RWPE1 (cell line): ENCODE data around the gene NR5A1.

Experiments
- CTCF ChIA-PET: fragments of 350-600 bp; sonication (Branson Sonifier 250); formaldehyde crosslinking; extraction: SDS; loops from one replicate; lab custom pipeline; 2021; lab: Yijun Ruan, JAX
- POLR2A ChIA-PET: fragments of 400-600 bp; formaldehyde crosslinking; extraction: SDS; loops from one replicate; lab custom pipeline; 2020; ENCODE audit warnings: antibody characterized with exemption; ENCODE audit not compliant: low non-redundant PET; lab: Yijun Ruan, JAX
- DNase-seq: peaks from one replicate; pipeline ENCODE4 v3.0.0; 2012; ENCODE audit warnings: low spot score
- H3K27ac ChIP-seq: fragments of 450-650 bp; 2 replicates; pipeline ENCODE4 v1.5.1; 2017
- TF ChIP-seq, protein P1 (sequence below): fragments of 450-650 bp; conservative IDR thresholded peaks from 2 replicates; pipeline ENCODE4 v1.5.1; 2017; ENCODE audit warnings: low read depth, mild to moderate bottlenecking

Gene NR5A1

DNA sequence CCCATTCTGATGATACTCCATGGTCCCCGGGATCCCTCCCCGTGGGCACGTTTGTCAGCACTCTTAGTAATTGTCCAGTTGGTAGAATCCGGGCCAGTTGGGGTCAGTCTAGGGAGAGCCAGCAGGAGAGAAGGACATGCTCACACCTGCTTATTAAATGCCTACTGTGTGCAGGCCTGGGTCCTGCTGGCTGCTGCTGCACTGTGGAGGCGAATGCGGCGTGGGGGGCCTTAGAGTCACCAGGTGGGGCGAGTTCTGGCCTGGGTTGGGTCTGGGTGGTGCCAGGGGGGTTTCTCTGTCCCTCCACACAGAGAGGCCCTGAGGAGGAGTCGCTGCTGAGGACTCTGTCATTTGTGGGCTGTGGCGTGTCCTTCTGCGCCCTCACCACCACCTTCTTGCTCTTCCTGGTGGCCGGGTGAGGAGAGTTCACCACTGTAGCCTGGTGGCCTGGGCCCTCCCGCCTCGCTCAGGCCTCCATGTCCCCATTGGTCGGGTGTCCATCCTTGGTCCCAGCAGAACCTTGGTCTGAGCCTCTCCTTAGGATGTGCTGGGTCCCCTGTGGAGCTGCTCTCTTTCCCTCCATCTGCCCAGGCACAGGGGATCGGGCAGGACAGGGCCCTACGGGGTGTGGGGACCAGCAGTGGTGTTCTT is 39.7 kb downstream of the NR5A1 start:
- no peak for DNase-seq
- TF ChIP-seq, protein P1, sequence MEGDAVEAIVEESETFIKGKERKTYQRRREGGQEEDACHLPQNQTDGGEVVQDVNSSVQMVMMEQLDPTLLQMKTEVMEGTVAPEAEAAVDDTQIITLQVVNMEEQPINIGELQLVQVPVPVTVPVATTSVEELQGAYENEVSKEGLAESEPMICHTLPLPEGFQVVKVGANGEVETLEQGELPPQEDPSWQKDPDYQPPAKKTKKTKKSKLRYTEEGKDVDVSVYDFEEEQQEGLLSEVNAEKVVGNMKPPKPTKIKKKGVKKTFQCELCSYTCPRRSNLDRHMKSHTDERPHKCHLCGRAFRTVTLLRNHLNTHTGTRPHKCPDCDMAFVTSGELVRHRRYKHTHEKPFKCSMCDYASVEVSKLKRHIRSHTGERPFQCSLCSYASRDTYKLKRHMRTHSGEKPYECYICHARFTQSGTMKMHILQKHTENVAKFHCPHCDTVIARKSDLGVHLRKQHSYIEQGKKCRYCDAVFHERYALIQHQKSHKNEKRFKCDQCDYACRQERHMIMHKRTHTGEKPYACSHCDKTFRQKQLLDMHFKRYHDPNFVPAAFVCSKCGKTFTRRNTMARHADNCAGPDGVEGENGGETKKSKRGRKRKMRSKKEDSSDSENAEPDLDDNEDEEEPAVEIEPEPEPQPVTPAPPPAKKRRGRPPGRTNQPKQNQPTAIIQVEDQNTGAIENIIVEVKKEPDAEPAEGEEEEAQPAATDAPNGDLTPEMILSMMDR, result no peak
- H3K27ac ChIP-seq, result no peak overlapping the region
- ChIA-PET CTCF (interaction anchor here (0.7 kb wide), 1 partner anchor 45 kb away, joined by 3 read pairs; no protein-coding TSS in a partner anchor), POLR2A (no interaction called here)

DNA sequence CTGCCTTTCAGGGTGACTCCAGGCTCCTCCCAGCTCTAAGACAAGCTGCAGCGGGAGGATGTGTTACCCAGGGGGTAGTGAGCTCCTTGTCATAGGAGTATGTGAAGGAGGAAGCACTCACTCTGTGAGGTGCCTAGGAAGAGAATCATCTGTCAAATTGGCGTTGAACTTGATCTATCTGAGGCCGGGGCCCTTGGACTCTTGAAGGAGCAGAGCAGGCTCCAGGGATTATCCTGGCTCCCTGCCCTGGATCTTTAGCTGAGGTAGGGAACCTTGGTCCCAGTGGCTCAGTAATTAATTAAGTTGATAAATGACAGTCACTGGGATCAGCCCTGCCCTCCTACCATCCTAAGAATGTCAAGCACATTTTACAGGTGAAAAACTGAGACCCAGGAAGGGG is 41.5 kb downstream of the NR5A1 start:
- POLR2A ChIA-PET, result interaction anchor here (0.5 kb wide), 1 partner anchor 48 kb away, joined by 3 read pairs; no protein-coding TSS in a partner anchor
- TF ChIP-seq, protein P1, result no peak
- no peak for DNase-seq
- no peak overlapping the region for H3K27ac ChIP-seq
- CTCF ChIA-PET, result no interaction called here

DNA sequence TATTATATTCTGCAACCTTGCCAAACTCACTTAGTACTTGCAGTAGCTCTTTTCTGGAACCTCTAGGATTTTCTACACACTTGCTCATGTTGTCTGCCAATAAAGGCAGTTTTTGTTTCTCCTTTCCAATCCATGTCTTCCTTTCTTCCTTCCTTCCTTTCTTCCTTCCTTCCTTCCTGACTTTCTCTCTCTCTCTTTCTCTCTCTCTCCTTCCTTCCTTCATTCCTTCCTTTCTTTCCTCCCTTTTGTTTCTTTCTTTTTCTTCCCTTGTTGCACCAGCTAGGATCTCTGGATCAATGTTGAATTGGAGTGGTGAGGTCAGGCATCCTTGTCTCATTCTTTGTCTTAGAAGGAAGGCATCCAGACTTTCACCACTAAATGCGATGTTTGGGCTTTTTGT is 44.5 kb downstream of the NR5A1 start:
- CTCF ChIA-PET, result interaction anchor here (0.6 kb wide), 1 partner anchor 63 kb away, joined by 3 read pairs; no protein-coding TSS in a partner anchor
- POLR2A ChIA-PET, result no interaction called here
- H3K27ac ChIP-seq, result no peak overlapping the region
- no peak for DNase-seq
- TF ChIP-seq, protein P1, result no peak

DNA sequence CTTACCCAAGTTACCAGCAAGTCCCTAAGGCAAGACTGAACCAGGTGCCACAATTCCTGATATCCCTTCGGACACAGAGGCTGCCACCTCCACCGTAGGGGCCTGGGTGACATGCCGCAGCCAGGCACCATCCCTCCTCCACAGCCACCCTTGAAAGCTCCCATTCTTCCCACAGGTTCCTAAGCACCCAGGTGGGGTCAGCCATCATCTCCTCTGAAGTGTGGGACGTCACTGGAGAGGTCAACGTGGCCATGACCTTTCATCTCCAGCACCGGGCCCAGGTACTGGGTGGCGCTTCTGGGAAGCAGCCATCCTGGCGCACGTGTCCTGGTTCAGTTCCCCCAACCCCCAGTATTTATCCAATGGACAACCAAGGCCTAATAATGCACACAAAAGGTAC is 48.8 kb downstream of the NR5A1 start:
- ChIA-PET CTCF (interaction anchor here (0.6 kb wide), 3 partner anchors 44 to 208 kb away, joined by 3 to 5 read pairs (median 3); no protein-coding TSS in a partner anchor), POLR2A (no interaction called here)
- H3K27ac ChIP-seq, result no peak overlapping the region
- TF ChIP-seq, protein P1, result no peak
- no peak for DNase-seq

DNA sequence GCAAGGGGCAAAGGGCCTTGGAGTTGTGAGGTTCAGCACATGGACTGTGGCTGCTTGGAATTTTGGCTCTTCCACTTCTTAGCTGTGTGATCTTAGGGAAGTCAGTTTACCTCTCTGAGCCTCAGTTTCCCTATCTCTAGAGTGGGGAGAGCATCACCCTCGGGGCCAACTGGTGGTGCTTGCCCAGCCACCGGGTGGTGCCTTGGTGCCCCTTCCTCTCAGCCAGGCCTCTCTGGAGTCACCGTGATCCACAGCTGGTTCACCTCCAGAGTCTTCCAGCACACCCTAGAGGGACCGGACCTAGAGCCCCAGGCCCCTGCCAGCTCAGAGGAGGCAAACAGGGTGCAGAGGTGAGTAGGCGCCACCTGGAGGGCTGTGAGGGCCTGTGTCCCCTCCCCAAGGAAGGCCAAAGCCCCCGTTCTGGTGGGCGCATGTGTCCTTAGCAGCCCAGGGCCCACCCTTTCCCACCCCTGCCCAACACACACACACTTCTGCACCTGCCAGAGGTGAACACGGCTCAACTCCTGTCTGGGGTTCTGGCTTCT is 49.2 kb downstream of the NR5A1 start:
- CTCF ChIA-PET, result interaction anchor here (0.6 kb wide), 3 partner anchors 44 to 209 kb away, joined by 3 to 5 read pairs (median 3); no protein-coding TSS in a partner anchor

DNA sequence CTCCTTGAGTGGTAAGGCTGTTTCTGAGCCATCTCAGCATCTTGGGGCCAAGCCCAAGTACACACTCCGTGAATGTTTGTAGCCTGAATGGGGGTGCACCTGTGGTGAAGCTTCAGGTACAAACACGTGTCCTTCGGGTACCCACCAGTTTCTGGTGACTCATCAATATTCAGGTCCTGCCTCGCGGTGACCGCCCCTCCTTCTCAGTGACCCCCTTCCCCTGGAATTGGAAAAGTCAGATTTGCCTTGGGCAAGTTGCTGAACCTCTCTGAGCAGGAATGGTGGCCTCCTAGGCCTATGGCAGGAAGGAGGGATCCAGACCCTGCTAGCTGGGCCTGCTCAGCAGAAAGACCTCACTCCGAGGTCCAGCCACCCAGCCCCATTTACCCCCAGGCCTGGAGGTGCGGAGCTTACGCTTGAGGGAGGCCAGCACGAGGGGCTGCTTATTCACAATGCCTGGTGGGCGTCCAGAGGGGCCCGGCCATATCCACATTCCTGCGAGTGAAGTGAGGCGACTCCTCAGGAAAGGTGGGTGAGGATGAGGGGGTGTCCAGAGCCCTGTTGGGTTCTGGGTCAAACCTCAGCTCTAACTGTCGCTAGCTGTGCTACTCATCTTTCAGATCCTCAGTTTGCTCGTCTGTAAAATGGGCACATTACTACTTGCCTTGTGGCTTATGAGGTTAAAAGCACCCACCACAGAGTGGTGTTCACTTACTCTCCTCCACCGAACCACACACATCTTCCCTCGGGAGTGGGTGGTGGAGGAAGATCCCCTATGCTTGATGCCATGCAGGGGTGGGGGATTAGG is 49.9 kb downstream of the NR5A1 start:
- H3K27ac ChIP-seq, result no peak overlapping the region
- ChIA-PET CTCF (interaction anchor here (0.5 to 1.0 kb wide), 4 partner anchors 156 to 515 kb away, joined by 3 to 5 read pairs (median 4); no protein-coding TSS in a partner anchor), POLR2A (no interaction called here)
- DNase-seq, result no peak
- TF ChIP-seq, protein P1, result no peak

More for the DNA sequence above, 49.2 kb downstream of the NR5A1 start:
- POLR2A ChIA-PET, result no interaction called here
- TF ChIP-seq, protein P1, result no peak
- no peak for DNase-seq
- H3K27ac ChIP-seq, result no peak overlapping the region
